Middle frontal gyrus (tissue), 1 donor: ENCODE measurements around the gene ZNF480.
"Not testable (repeated sequence)": the region's sequence is repeated elsewhere in the genome, so short reads cannot be mapped to it uniquely, and the experiment has no call there.

Experiments used
- DNase-seq: peaks from one replicate; pipeline ENCODE4 v3.0.0-alpha.2; 2015; ENCODE audit warnings: low spot score; ENCODE audit errors: extremely low spot score

ZNF480 gene

DNA sequence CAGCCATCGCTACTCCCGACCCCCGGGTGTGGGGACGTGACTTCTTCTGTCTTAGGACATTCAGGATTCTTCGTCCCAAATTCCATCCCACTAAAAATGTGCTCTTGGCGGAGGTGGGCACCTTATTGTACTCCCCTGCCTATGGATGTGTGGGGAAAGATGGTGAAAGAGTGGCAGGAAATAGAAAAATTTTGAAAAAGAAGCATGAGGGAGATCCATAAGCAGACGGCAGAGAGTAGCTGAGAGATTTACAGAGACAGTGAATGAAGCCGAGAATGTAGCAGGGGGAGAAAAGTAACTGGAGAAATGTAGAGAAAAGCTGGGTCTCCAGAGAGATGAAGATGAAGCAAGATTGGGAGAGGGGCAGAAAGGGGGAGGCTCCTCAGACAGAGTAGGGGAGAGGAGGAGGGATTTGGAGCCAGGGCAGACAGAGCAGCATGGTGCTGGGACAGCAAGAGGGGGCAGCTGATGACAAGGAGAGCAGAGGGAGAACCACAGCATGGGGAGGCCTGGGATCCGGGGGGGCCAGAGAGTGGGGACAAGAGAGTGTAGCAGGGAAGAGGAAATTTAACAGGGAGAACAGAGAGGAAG lies 39.9 kb downstream of the ZNF480 start:
- DNase-seq, result no peak

GRCh38 chr19:52339022-52339421 lies 42.1 kb downstream of the ZNF480 start:
- DNase-seq, result not testable (repeated sequence)

- no peak for DNase-seq
Observed at GRCh38 chr19:52343548-52343947, 46.6 kb downstream of the ZNF480 start.

DNA sequence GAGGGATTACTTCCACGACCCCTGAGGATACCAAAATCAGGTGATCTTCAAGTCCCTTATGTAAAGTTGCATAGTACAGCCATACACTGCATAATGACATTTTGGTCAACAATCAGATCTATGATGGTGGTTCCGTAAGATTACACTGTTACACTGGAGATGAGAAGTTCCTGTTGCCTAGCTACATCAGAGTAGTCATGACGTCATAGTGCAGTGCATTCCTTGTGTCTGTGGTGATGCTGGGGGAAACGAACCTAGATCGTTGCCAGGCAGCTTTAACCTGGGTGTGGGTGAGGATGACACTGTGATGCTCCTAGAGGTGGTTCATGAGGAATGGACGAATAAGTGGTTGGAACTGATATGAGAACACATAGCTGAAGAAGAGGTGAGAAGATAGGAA lies 48.2 kb downstream of the ZNF480 start:
- DNase-seq, result no peak

DNA sequence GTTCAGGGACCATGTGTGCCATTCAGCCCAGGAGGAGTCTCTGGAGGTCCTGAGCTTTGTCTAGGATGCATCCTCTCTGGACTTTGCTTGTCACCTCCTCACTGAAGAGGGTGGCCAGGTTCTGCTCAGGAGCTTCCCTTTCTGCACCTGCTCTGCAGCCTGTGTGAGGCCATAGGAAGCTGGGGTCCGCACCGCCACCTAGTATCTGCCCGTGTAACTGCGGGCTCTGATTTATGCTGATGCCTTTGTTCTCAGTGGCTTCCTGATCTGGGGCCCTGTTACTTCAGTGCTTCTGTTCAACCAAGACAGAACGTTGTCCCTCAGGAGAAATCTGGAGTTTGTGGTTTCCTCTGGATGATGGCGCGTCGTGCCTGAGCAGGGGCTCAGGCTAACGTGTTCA lies 54.5 kb downstream of the ZNF480 start:
- no peak for DNase-seq

DNA sequence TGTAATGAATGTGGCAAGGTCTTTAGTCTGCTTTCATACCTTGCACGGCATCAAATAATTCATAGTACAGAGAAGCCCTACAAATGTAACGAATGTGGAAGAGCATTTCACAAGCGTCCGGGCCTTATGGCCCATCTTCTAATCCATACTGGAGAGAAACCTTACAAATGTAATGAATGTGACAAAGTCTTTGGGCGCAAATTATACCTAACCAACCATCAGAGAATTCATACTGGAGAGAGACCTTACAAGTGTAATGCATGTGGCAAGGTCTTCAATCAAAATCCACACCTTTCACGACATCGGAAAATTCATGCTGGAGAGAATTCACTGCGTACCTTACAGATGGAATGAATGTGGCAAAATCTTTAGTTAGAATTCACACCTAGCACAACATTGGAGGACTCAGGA lies 69.5 kb downstream of the ZNF480 start:
- no peak for DNase-seq

GRCh38 chr19:52369559-52370340 lies 72.8 kb downstream of the ZNF480 start, which contains the start of gene ZNF880:
Gene ZNF880 (plus strand): TSS chr19:52369923. CDS start chr19:52369966, 43 bp downstream.
- DNase-seq, result peak; percentile 86

DNA sequence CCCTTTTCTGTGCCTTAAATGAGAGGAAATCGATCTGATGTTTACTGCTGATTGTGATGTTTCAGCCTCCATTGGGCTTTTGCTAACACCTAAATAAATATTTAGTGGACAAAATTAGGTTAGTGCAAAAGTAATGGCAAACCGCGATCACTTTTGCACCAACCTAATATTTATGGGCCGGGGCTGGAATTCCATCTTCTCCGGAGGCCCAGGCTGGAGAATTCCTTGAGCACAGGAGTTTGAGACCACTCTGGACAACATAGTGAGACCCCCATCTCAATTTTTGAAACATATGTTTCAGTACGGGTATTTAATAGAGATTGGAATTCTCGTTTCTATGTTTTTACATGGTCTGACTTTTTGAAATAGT lies 73.4 kb downstream of the ZNF480 start:
- DNase-seq, result no peak
